Cortex of kidney (tissue), 1 donor: ENCODE results near the gene SLC2A1.
A peak's percentile ranks its signal among the peaks of the same experiment; 100 is the strongest.
"Not testable (repeated sequence)": the region's sequence is repeated elsewhere in the genome, so short reads cannot be mapped to it uniquely, and the experiment has no call there.

Source experiments
- DNase-seq: peaks from one replicate; lab custom pipeline; 2025; lab: John Stamatoyannopoulos, UW

The SLC2A1 gene

GRCh38 chr1:42929434-42930177 lies 29.1 kb downstream of the SLC2A1 start:
- DNase-seq: no peak

- DNase-seq: no peak
These were observed 29.8 kb downstream of the SLC2A1 start for GRCh38 chr1:42928859-42929258.

DNA sequence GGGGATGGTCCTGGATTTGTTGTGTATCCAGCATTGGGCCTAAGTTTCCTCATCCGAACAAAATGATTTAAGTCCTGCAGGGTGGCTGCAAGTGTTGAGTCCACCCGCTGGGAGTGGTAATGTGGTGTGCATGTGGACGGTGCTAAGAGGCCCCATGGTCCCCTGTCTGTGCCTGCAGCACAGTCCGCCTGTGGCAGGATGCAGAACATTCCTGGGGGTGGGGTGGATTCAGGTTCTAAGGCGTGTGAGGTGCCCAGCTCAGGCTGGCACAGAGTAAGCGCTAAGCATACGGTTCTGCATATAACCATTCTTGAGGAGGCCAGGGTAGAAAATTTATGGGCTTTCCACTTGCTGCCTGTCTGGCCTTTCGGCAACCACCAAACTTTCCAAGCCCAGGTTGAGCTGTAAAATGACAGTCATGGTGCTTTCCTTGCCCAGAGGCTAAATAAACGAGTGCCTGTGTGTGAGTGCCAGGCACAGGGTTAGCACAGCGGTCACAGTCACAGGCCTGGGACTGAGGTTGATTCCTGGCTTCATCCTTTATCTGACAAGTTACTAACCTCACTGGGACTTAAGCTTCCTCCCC lies 30.7 kb downstream of the SLC2A1 start:
- DNase-seq: no peak

DNA sequence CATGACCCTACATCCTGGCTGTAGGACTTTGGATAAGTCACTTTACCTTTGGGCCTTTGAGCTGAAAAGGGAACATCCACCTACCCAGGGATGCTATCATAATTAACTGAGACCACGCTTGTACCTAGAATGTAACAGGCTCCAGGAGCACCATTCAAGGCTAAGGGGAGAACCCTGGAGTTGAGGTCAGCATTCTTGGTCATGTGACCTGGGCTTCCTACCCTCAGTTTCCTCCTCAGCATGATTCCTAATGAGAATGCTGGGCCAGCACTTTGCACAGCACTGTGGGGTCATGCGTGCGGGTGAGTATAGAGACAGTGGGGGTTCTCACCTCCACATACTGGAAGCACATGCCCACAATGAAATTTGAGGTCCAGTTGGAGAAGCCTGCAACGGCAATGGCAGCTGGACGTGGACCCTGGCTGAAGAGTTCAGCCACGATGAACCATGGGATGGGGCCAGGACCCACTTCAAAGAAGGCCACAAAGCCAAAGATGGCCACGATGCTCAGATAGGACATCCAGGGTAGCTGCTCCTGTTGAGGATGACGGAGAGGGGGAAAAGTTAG lies 31.3 kb downstream of the SLC2A1 start:
- DNase-seq: no peak

GRCh38 chr1:42926879-42927242 lies 31.8 kb downstream of the SLC2A1 start:
- DNase-seq: no peak

DNA sequence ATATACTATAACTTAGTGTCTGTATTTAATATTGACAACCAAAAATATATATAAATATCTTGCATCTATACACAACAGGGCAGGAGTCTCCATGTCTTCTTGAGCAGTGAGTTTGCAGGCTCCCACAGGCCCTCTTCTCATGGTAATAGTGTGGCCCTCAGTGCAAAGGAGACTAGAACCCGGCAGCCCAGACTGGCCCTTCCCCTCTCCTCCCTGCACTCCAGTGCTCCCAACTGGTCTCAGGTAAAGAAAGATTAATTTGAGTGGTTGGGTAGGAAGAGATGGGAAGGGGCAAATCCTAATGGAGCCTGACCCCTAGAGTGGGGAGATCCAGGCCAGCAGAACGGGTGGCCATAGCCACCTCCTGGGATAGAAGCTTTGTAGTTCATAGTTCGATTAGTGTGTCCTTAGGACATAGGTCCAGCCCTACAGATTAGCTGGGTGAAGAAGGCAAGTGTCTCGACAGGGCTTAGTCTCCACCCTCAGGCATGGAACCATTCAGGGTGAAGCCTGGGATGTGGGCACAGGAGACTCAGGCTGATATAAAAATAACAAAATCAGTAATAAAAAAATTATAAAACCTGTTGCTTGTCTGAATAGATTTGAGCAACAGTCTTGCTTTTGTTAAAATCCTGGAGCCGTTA lies 32.3 kb downstream of the SLC2A1 start:
- no peak for DNase-seq

DNA sequence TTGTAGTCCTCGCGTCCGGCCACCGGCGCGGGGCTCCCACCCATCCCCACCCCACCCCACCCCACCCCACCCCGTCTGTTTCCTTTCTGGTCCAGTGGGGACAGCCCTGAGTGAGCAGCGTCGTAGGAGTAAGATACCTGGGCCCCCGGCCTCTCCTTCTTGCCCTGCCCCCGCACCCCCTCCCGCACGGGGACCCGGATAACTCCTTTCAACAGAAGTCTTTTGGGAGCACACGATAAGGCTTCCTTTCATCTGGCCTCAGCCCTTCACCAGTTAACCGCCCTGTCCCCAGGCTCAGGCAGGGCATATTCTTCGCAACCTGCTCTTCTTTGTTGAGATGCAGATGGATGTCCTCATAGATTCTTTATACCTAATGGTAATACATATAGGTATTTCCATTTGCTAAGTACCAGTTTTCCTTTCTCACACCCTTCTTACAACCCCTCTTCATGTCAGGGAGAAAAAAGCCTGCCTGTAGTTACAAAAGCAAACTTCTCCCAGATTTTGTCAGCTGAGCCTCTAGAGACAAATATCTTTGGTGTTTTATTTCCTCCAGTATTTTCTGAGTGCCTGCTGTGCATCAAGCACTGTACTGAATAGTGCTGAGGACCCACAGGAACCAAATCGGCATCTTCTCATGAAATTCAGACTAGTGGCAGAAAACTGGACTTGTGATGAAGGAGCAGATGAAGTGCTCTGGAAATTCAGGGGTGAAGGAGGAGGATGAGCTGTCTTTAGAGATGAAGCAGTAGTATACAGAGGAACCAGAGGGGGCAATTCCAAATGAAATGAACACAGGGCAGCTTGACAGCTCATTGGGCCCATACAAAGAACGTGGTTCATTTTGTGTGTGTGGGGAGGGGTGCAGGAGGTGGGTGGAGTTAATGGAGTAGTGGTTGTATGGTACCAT lies 33.6 kb downstream of the SLC2A1 start:
- no peak for DNase-seq

DNA sequence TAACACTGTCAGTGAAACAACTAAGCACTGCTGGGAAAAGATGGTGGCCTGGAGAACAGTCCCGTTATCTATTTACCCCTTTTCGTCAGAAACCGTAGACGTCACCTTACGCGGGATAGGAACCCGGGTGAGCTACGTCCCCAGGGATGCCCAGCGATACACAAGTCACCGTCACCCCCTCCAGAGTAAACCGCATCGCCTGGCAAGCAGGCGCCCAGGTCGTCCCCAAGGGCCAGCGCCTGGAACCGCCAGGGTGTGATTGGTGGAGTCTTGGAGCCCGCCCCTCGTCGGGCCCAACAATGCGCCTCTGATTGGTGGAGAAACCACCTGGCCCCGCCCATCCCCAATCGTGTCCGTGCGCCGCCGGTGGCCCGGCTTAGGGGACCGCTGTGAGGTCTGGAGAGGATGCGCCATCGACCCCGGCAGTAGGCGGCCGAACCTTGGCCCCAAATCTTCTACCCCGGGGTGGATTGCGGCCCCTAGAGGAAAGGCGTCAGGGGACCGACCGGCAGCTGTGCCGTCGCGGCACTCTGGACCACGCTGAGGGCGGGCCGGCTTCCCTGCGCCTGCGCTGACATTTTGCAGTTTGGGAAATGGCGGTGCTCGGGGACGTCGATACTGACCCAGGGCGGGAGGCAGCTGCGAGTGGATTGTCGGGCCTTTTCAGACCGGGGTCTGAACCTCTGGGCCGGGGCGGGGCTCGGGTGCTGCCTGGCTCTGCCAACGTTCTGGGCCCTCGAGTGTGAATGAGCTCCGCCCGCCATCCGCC lies 34.4 kb downstream of the SLC2A1 start:
- DNase-seq: peak; percentile 63

GRCh38 chr1:42923367-42924081 lies 35.1 kb downstream of the SLC2A1 start:
- DNase-seq: no peak

DNA sequence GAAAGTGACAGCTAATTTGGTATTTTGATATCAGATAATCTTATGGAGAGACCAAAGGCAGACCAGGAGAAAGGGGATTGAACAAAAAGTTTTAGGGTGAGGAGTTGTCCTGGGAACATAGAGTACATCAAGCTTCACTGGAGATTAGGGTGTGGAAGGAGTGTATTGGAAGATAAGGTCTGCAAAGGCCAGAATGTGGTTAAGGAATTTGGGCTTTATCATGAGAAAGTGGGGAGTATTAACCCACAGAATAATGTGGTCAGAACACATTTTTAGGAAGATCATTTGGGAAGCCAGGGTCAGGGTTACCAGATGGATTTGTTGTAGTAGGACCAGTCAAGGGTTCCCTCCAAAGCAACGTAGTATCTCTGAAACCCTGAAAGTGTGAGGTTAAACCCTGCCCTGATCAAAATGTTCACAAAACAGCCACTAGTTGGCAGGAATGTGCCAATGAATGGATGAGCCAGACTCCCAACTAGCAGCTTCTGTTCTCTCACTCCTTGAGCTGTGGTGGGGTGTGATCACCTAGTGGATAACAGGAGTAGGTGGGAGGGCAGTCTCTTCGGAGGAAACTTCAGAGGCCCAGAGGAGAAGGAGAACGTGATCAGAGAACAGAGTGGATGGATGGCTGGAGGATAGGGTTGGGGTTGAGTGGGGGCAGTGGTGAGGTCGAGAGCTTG lies 35.8 kb downstream of the SLC2A1 start:
- no peak for DNase-seq

DNA sequence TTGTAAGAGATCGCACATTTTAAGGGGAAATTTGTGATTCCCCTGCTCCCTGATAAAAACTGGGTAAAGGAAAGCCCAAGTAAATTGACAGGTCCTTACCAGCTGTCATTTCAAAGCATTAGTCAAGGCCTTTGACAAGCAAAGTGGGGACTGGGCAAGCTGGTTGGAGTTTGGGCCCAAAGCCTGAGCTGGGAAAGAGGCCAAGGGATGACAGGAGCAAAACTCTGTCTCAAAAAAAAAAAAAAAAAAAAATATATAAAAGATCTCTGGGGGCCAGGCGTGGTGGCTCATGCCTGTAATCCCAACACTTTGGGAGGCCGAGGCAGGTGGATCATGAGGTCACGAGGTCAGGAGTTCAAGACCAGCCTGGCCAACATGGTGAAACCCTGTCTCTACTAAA lies 36.9 kb downstream of the SLC2A1 start:
- DNase-seq: no peak

- not testable (repeated sequence) for DNase-seq
These were observed 39.0 kb downstream of the SLC2A1 start for GRCh38 chr1:42919651-42920050.

DNA sequence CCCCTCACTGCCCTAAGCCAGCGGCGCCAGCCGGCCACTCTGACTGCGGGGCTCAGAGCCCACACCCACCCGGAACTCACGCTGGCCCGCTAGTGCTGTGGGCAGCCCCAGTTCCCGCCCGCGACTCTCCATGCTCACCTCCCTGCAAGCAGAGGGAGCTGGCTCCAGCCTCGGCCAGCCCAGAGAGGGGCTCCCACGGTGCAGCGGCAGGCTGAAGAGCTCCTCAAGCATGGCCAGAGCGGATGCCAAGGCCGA lies 41.5 kb downstream of the SLC2A1 start:
- DNase-seq: no peak

DNA sequence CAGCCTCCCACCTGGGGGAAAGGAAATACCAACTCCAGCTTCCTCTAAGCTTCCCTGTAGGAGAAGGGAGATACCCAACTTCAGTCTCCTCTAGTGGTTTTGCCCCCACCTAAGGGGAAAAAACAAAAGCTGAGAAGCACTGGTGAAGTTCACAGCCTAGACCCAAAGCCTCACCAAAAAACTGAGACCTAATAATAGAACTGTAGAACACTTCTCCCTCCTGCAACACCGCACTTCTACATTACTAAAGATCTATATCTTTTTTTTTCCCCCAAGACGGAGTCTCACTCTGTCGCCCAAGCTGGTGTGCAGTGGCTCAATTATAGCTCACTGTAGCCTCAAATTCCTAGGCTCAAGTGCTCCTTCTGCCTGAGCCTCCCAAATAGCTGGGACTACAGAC lies 43.2 kb downstream of the SLC2A1 start:
- no peak for DNase-seq

GRCh38 chr1:42914092-42914627 lies 44.5 kb downstream of the SLC2A1 start:
- no peak for DNase-seq

DNA sequence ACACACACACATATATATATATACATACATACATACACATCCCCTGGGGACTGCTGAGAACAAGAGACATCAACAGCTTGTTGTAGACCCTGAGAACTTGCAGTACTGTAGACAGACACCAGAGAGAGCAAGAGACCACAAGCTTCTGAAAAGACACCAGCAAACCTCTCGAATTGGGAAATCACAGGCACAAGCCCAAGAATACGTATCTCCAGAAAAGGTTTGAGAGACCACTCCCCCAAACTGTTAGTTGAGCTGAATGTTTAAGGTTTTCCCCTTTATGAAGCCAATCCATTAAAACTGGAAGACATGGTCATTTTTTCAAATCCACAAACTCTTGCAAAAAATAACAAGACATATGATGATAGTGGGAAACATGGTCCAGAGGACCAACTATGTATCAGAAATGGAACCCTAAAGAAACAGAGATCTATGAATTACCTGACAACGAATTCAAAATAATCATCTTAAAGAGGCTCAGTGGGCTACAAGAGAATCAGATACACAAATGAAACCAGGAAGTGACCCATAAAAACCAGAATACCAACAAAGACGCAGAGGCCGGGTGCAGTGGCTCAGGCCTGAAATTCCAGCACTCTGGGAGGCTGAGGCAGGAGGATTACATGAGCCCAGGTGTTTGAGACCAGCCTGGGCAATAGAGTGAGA lies 45.1 kb downstream of the SLC2A1 start:
- no peak for DNase-seq

- no peak for DNase-seq
These were observed 47.7 kb downstream of the SLC2A1 start for GRCh38 chr1:42910985-42911384.

DNA sequence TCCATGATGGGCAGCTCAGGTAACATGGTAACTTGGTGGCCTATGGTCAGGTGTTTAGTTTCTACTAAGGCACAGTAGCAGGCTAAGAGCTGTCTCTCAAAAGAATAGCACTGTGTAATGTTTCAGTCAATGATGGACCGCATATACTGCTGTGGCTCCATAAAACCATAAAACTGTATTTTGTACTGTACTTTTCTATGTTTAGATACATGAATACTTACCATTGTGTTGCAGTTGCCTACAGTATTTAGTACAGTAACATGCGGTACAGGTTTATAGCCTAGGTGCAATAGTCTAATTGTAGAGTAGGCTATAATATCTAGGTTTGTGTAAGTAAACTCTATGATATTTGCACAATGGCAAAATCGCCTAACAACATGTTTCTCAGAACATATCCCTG lies 50.6 kb downstream of the SLC2A1 start:
- DNase-seq: no peak

- no peak for DNase-seq
These were observed 54.2 kb downstream of the SLC2A1 start for GRCh38 chr1:42904434-42904833.

- DNase-seq: not testable (repeated sequence)
These were observed 58.7 kb downstream of the SLC2A1 start for GRCh38 chr1:42899960-42900359.
